ENCODE measurements around the gene CAMK2A.
"Not testable (repeated sequence)": the region's sequence is repeated elsewhere in the genome, so short reads cannot be mapped to it uniquely, and the experiment has no call there.

CAMK2A gene

GRCh38 chr5:150239099-150239793 is 50.3 kb downstream of the CAMK2A start:
- TF ChIP-seq CTCF (conservative IDR thresholded peaks at IDR 0.05; ENCODE audit: low read depth, low read length) = no peak
- no peak overlapping the region for H3K4me3 ChIP-seq (ENCODE audit: low read length)
- no peak for DNase-seq (ENCODE audit: low read depth)

DNA sequence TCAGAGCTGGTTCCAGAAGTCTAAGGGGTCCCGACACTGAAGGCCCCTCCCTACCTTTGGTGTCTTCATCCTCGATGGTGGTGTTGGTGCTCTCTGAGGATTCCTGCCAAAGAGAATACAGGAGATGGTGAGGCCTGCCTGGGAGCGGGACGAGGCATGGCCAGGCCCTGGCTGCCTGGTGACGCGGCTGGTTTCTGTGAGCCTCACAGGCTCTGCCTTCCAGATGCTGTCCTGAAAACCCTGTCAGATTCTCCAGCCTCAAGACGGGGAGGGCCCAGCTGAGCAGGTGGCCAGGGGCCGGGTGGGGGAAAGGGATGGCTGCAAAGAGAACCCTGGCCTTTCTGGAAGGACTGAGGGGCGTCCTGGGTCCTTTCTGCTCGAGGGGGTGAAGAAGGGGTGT is 50.9 kb downstream of the CAMK2A start:
- DNase-seq (ENCODE audit: low read depth) = no peak
- TF ChIP-seq CTCF (conservative IDR thresholded peaks at IDR 0.05; ENCODE audit: low read depth, low read length) = no peak
- no peak overlapping the region for H3K4me3 ChIP-seq (ENCODE audit: low read length)

- TF ChIP-seq CTCF (conservative IDR thresholded peaks at IDR 0.05; ENCODE audit: low read depth, low read length) = no peak
- DNase-seq (ENCODE audit: low read depth) = no peak
- no peak overlapping the region for H3K4me3 ChIP-seq (ENCODE audit: low read length)
Measured at GRCh38 chr5:150236981-150237754, 52.4 kb downstream of the CAMK2A start.

DNA sequence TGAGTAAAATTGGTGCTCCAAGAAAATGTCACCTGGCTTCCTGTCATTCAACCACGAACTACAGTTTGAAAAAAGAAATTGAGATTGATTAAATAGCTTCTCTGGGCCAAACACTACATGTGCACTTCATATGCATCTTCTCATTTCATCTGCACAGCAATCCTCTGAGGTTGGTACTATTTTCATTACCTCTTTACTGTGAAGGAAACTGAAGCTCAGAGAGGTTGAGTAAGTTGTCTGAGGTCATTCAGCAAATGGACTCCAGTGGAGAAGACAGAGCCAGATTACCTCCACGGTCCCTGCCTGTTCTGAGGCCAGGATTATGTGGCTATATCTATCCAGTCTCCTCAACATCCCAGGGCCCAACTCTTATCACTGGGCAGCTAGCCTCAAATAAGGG is 53.3 kb downstream of the CAMK2A start:
- no peak for TF ChIP-seq CTCF (conservative IDR thresholded peaks at IDR 0.05; ENCODE audit: low read depth, low read length)

GRCh38 chr5:150235500-150235854 is 54.1 kb downstream of the CAMK2A start:
- TF ChIP-seq CTCF (conservative IDR thresholded peaks at IDR 0.05; ENCODE audit: low read depth, low read length) = no peak
- H3K4me3 ChIP-seq (ENCODE audit: low read length) = no peak overlapping the region

More for the DNA sequence above, 53.3 kb downstream of the CAMK2A start:
- DNase-seq (ENCODE audit: low read depth) = no peak
- H3K4me3 ChIP-seq (ENCODE audit: low read length) = no peak overlapping the region

GRCh38 chr5:150234576-150235499 is 54.7 kb downstream of the CAMK2A start:
- no peak for DNase-seq (ENCODE audit: low read depth)
- no peak for TF ChIP-seq CTCF (conservative IDR thresholded peaks at IDR 0.05; ENCODE audit: low read depth, low read length)
- no peak overlapping the region for H3K4me3 ChIP-seq (ENCODE audit: low read length)

More at GRCh38 chr5:150235500-150235854, 54.1 kb downstream of the CAMK2A start:
- no peak for DNase-seq (ENCODE audit: low read depth)

DNA sequence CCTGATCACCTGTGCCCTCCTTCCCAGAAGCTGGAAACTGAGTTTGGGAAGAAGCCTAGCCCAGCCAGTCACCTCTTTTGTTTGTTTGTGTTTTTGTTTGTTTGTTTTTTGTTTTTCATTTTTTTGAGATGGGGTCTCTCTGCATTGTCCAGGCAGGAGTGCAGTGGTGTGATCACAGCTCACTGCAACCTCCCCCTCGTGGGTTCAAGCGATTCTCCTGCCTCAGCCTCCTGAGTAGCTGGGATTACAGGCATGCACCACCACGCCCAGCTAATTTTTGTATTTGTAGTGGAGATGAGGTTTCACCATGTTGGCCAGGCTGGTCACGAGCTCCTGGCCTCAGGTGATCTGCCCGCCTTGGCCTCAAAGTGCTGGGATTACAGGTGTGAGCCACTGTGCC is 55.9 kb downstream of the CAMK2A start:
- not testable (repeated sequence) for DNase-seq (ENCODE audit: low read depth); H3K4me3 ChIP-seq (ENCODE audit: low read length)

Data from retinal pigment epithelial cell (primary cell).